Measurements from ENCODE around the gene NTF3.

NTF3 gene

DNA sequence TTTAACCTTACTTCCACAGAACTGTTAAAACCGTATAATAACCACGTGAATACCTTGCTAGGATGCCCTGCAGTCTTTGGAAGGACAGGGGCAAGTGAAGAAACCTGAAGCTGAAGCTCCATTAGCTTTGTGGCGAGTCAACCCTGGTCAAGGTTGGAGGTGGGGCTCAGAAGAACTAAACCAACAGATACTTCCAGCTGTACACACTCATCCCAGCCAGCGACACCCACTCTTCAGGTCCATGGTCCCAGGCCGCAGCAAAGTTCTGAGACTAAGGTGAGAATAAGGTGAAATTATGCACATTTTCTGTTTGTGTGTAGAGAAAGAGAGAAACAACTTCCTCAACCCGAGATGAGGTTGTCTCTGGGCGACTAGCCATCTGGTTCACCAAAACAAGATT, 77.6 kb downstream of the NTF3 start:
- Histone ChIP-seq H3K27ac (ENCODE audit: poor library complexity, severe bottlenecking) (no peak overlapping the region), H3K9me3 (ENCODE audit: severe bottlenecking) (no peaks in the 10 kb centered on the region), H3K36me3 (ENCODE audit: low read depth) (no peaks in the 10 kb centered on the region), H3K4me1 (ENCODE audit: insufficient read depth, poor library complexity, severe bottlenecking) (no peaks in the 10 kb centered on the region), H3K27me3 (ENCODE audit: insufficient read depth, poor library complexity, severe bottlenecking) (no peaks in the 10 kb centered on the region), H3K4me3 (ENCODE audit: severe bottlenecking) (no peak overlapping the region)
- DNase-seq (ENCODE audit: low spot score) (no peak), ATAC-seq (ENCODE audit: low read depth) (no peak)
- TF ChIP-seq CTCF (IDR thresholded peaks at IDR 0.05; ENCODE audit: poor library complexity, severe bottlenecking), result no peak

DNA sequence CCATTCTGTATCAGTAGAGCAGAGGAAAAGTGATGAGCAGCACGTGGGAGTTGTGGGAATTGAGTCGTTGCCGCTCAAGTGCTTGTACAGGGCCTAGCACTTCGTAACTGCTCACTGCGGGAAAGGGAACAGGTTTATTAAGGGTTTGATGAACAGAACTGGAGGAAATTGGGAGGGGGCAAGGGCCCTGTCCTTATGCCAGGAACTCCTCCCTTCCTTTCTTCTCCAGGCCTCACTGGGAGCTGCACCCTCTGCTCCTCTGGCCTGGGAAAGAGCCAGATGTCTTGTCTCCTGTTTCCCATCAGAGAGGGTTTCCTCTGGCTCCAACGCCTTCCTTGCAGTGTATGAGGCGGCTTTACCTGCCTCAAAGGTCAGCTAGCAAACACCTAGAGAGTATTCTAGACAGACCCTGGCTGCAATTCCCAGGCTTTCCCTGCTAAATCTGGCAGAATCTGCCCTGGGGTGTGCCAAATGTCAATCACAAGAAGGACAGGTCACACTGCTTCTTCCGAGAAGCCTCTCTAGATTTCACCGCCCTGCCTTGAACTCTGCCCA, 78.4 kb downstream of the NTF3 start:
- ATAC-seq (ENCODE audit: low read depth) (no peak), DNase-seq (ENCODE audit: low spot score) (no peak)
- Histone ChIP-seq H3K4me1 (ENCODE audit: insufficient read depth, poor library complexity, severe bottlenecking) (no peaks in the 10 kb centered on the region), H3K36me3 (ENCODE audit: low read depth) (no peaks in the 10 kb centered on the region), H3K4me3 (ENCODE audit: severe bottlenecking) (no peak overlapping the region), H3K9me3 (ENCODE audit: severe bottlenecking) (no peaks in the 10 kb centered on the region), H3K27me3 (ENCODE audit: insufficient read depth, poor library complexity, severe bottlenecking) (no peaks in the 10 kb centered on the region), H3K27ac (ENCODE audit: poor library complexity, severe bottlenecking) (no peak overlapping the region)
- no peak for TF ChIP-seq CTCF (IDR thresholded peaks at IDR 0.05; ENCODE audit: poor library complexity, severe bottlenecking)

GRCh38 chr12:5511256-5511643, 79.3 kb downstream of the NTF3 start:
- H3K4me1 ChIP-seq (ENCODE audit: insufficient read depth, poor library complexity, severe bottlenecking), result no peaks in the 10 kb centered on the region

GRCh38 chr12:5511644-5512600, 80.0 kb downstream of the NTF3 start:
- no peak overlapping the region for H3K27ac ChIP-seq (ENCODE audit: poor library complexity, severe bottlenecking)
- no peaks in the 10 kb centered on the region for H3K27me3 ChIP-seq (ENCODE audit: insufficient read depth, poor library complexity, severe bottlenecking)
- no peaks in the 10 kb centered on the region for H3K9me3 ChIP-seq (ENCODE audit: severe bottlenecking)
- no peaks in the 10 kb centered on the region for H3K36me3 ChIP-seq (ENCODE audit: low read depth)
- ATAC-seq (ENCODE audit: low read depth) (no peak), DNase-seq (ENCODE audit: low spot score) (no peak)
- no peaks in the 10 kb centered on the region for H3K4me1 ChIP-seq (ENCODE audit: insufficient read depth, poor library complexity, severe bottlenecking)
- TF ChIP-seq CTCF (IDR thresholded peaks at IDR 0.05; ENCODE audit: poor library complexity, severe bottlenecking), result peak; percentile 29
- H3K4me3 ChIP-seq (ENCODE audit: severe bottlenecking), result no peak overlapping the region

More at GRCh38 chr12:5511256-5511643, 79.3 kb downstream of the NTF3 start:
- Histone ChIP-seq H3K9me3 (ENCODE audit: severe bottlenecking) (no peaks in the 10 kb centered on the region), H3K4me3 (ENCODE audit: severe bottlenecking) (no peak overlapping the region), H3K27ac (ENCODE audit: poor library complexity, severe bottlenecking) (no peak overlapping the region), H3K36me3 (ENCODE audit: low read depth) (no peaks in the 10 kb centered on the region), H3K27me3 (ENCODE audit: insufficient read depth, poor library complexity, severe bottlenecking) (no peaks in the 10 kb centered on the region)
- ATAC-seq (ENCODE audit: low read depth) (no peak), DNase-seq (ENCODE audit: low spot score) (no peak)
- TF ChIP-seq CTCF (IDR thresholded peaks at IDR 0.05; ENCODE audit: poor library complexity, severe bottlenecking), result no peak

DNA sequence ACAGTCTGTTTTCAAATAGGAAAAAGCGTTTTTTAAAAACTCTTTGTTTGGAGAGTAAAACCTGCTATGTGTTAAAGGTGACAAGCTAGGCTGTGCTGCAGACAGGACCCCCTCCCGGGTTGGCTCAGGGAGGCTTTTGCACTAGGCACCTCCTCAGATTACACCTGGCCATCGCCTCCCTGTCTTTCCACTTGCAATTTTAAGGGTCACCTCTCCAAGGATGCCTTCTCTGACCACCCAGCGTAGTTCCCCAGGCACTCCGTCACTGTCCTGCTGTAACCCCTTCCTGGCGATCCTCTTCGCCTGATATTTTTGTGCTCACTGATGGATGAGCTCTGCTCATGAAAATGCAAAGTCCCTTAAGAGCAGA, 80.7 kb downstream of the NTF3 start:
- ATAC-seq (ENCODE audit: low read depth), result no peak
- no peak for DNase-seq (ENCODE audit: low spot score)
- H3K9me3 ChIP-seq (ENCODE audit: severe bottlenecking), result no peaks in the 10 kb centered on the region
- no peak overlapping the region for H3K27ac ChIP-seq (ENCODE audit: poor library complexity, severe bottlenecking)
- no peaks in the 10 kb centered on the region for H3K27me3 ChIP-seq (ENCODE audit: insufficient read depth, poor library complexity, severe bottlenecking)
- no peak overlapping the region for H3K4me3 ChIP-seq (ENCODE audit: severe bottlenecking)
- no peaks in the 10 kb centered on the region for H3K4me1 ChIP-seq (ENCODE audit: insufficient read depth, poor library complexity, severe bottlenecking)
- H3K36me3 ChIP-seq (ENCODE audit: low read depth), result no peaks in the 10 kb centered on the region
- no peak for TF ChIP-seq CTCF (IDR thresholded peaks at IDR 0.05; ENCODE audit: poor library complexity, severe bottlenecking)

Measured in RWPE2 (cell line).